ENCODE results near the gene KDR. TPM values are rescaled to one million over a fixed set of nuclear protein-coding genes. Genes with fewer than 3 reads are reported as not detected.

The KDR gene
- 93.3 and 104 TPM in 2 replicates for total RNA-seq
- polyA plus RNA-seq, result 96.0 and 96.4 TPM in 2 replicates

GRCh38 chr4:55125087-55125721 lies at the start of gene KDR:
KDR (minus strand) TSS chr4:55125595; CDS start chr4:55125293, 302 bp downstream.
- peak; percentile 85 for TF ChIP-seq EZH2 (IDR thresholded peaks at IDR 0.05; ENCODE audit: borderline replicate concordance)
- no peak for TF ChIP-seq CTCF (IDR thresholded peaks at IDR 0.05; ENCODE audit: poor library complexity)
- Histone ChIP-seq H3K79me2 (peaks cover 10% of the 10 kb centered on the region), H4K20me1 (ENCODE audit: insufficient read depth, poor library complexity, severe bottlenecking) (no peaks in the 10 kb centered on the region), H3K36me3 (replicated peaks; ENCODE audit: insufficient read depth, low read depth) (no peaks in the 10 kb centered on the region), H3K9me3 (ENCODE audit: low read depth) (no peaks in the 10 kb centered on the region), H3K4me3 (peak within 1 kb of the TSS; percentile 67), H3K9me2 (replicated peaks; ENCODE audit: insufficient read depth) (no peaks in the 10 kb centered on the region), H3K4me1 (ENCODE audit: insufficient read depth) (no peaks in the 10 kb centered on the region), H3K27me3 (peaks cover 51% of the 10 kb centered on the region), H3K4me2 (peak within 1 kb of the TSS; percentile 94), H2AFZ (peak within 1 kb of the TSS; percentile 73), H3K27ac (no peak within 1 kb of the TSS)
- DNase-seq (ENCODE audit: low spot score), result peak; percentile 45
- WGBS (ENCODE audit: low lambda C conversion rate, missing lambda C conversion rate), result 3% methylated on average over 39 of the region's 57 CpGs

- no peak overlapping the region for H3K4me2 ChIP-seq
- H3K4me1 ChIP-seq (ENCODE audit: insufficient read depth), result no peaks in the 10 kb centered on the region
- H3K36me3 ChIP-seq (replicated peaks; ENCODE audit: insufficient read depth, low read depth), result no peaks in the 10 kb centered on the region
- 33% methylated on average over 1 of the region's 1 CpG for WGBS (ENCODE audit: low lambda C conversion rate, missing lambda C conversion rate)
- no peak overlapping the region for H3K4me3 ChIP-seq
- DNase-seq (ENCODE audit: low spot score), result no peak
- no peaks in the 10 kb centered on the region for H3K79me2 ChIP-seq
- no peaks in the 10 kb centered on the region for H3K27me3 ChIP-seq
- H2AFZ ChIP-seq, result no peak overlapping the region
- no peaks in the 10 kb centered on the region for H3K9me2 ChIP-seq (replicated peaks; ENCODE audit: insufficient read depth)
- H4K20me1 ChIP-seq (ENCODE audit: insufficient read depth, poor library complexity, severe bottlenecking), result no peaks in the 10 kb centered on the region
- H3K27ac ChIP-seq, result no peak overlapping the region
- H3K9me3 ChIP-seq (ENCODE audit: low read depth), result no peaks in the 10 kb centered on the region
- no peak for TF ChIP-seq EZH2 (IDR thresholded peaks at IDR 0.05; ENCODE audit: borderline replicate concordance)
- no peak for TF ChIP-seq EZH2phosphoT487 (IDR thresholded peaks at IDR 0.05; ENCODE audit: low read depth, severe bottlenecking, unreplicated experiment)
- no peak for TF ChIP-seq CTCF (IDR thresholded peaks at IDR 0.05; ENCODE audit: poor library complexity)
Observed at GRCh38 chr4:55173580-55173979, 48.2 kb upstream of the KDR start.

- H3K4me3 ChIP-seq, result no peak overlapping the region
- peak overlapping the region; percentile 5 for H3K27ac ChIP-seq
- WGBS (ENCODE audit: low lambda C conversion rate, missing lambda C conversion rate), result 71% methylated on average over 4 of the region's 4 CpGs
- TF ChIP-seq EZH2phosphoT487 (IDR thresholded peaks at IDR 0.05; ENCODE audit: low read depth, severe bottlenecking, unreplicated experiment), result no peak
- no peak for TF ChIP-seq EZH2 (IDR thresholded peaks at IDR 0.05; ENCODE audit: borderline replicate concordance)
- TF ChIP-seq CTCF (IDR thresholded peaks at IDR 0.05; ENCODE audit: poor library complexity), result no peak
- no peaks in the 10 kb centered on the region for H3K36me3 ChIP-seq (replicated peaks; ENCODE audit: insufficient read depth, low read depth)
- H4K20me1 ChIP-seq (ENCODE audit: insufficient read depth, poor library complexity, severe bottlenecking), result no peaks in the 10 kb centered on the region
- DNase-seq (ENCODE audit: low spot score), result no peak
- H3K4me1 ChIP-seq (ENCODE audit: insufficient read depth), result no peaks in the 10 kb centered on the region
- no peaks in the 10 kb centered on the region for H3K9me3 ChIP-seq (ENCODE audit: low read depth)
- H2AFZ ChIP-seq, result no peak overlapping the region
- no peaks in the 10 kb centered on the region for H3K27me3 ChIP-seq
- H3K9me2 ChIP-seq (replicated peaks; ENCODE audit: insufficient read depth), result no peaks in the 10 kb centered on the region
- no peak overlapping the region for H3K4me2 ChIP-seq
- H3K79me2 ChIP-seq, result no peaks in the 10 kb centered on the region
Observed at GRCh38 chr4:55172694-55173287, 47.4 kb upstream of the KDR start.
